IMR-90 (cell line): ENCODE measurements around the gene CLEC2B. TPM values are rescaled to one million over a fixed set of nuclear protein-coding genes. Genes with fewer than 3 reads are reported as not detected.

Experiments used
- ATAC-seq: fragments of 200-7000 bp; cut with Tn5 transposase; 2 replicates; pipeline ENCODE4 v1.9.1; 2020; ENCODE audit warnings: low read depth, mild to moderate bottlenecking, moderate library complexity
- BruUV-seq: library from RNA; stranded (reverse); fragments of 400-500 nt; replicated peaks from 2 replicates; lab custom pipeline; 2021; lab: Mats Ljungman, UMichigan
- CTCF ChIA-PET: fragments of 300-600 bp; formaldehyde crosslinking; extraction: SDS; loops from one replicate; lab custom pipeline; 2021; ENCODE audit warnings: antibody characterized with exemption; lab: Yijun Ruan, JAX
- POLR2A ChIA-PET: fragments of 300-600 bp; sonication (Branson Sonifier 250); formaldehyde crosslinking; loops from one replicate; lab custom pipeline; 2022; ENCODE audit warnings: antibody characterized with exemption; ENCODE audit not compliant: unreplicated experiment; lab: Charles Lee
- DNase-seq: peaks from one replicate; pipeline ENCODE4 v3.0.0; 2013
- H2AFZ ChIP-seq: replicated peaks from 2 replicates; pipeline ENCODE3; 2013; ENCODE audit warnings: low read length, mild to moderate bottlenecking; ENCODE audit not compliant: poor library complexity
- H2AK5ac ChIP-seq: 2 replicates; pipeline ENCODE4 v1.6.1; 2013; ENCODE audit warnings: low read depth, low read length, inconsistent platforms
- H2AK9ac ChIP-seq: replicated peaks from 2 replicates; pipeline ENCODE3; 2013; ENCODE audit warnings: mild to moderate bottlenecking, low read depth, low read length, moderate library complexity; ENCODE audit not compliant: poor library complexity
- H2BK120ac ChIP-seq: 2 replicates; pipeline ENCODE4 v1.6.1; 2013; ENCODE audit warnings: low read depth, low read length, inconsistent platforms
- H2BK15ac ChIP-seq: 3 replicates; pipeline ENCODE4 v1.6.1; 2013; ENCODE audit warnings: low read depth, low read length, inconsistent platforms
- H2BK20ac ChIP-seq: 2 replicates; pipeline ENCODE4 v1.6.1; 2013; ENCODE audit warnings: low read depth, mild to moderate bottlenecking, inconsistent platforms, low read length, moderate library complexity
- H2BK5ac ChIP-seq: 2 replicates; pipeline ENCODE4 v1.6.1; 2013; ENCODE audit warnings: mild to moderate bottlenecking, low read depth, low read length, inconsistent platforms; ENCODE audit not compliant: poor library complexity, severe bottlenecking
- H3K14ac ChIP-seq: replicated peaks from 2 replicates; pipeline ENCODE4 v1.6.1; 2013; ENCODE audit warnings: low read depth, low read length, inconsistent platforms
- H3K18ac ChIP-seq: 2 replicates; pipeline ENCODE4 v1.6.1; 2013; ENCODE audit warnings: low read depth, low read length, control low read depth
- H3K23ac ChIP-seq: 2 replicates; pipeline ENCODE4 v1.6.1; 2013; ENCODE audit warnings: low read depth, low read length, inconsistent platforms
- H3K27ac ChIP-seq: 2 replicates; pipeline ENCODE4 v1.5.1; 2013; ENCODE audit warnings: mild to moderate bottlenecking, control low read depth, low read length; ENCODE audit not compliant: insufficient read depth
- H3K27me3 ChIP-seq: 2 replicates; pipeline ENCODE4 v1.6.1; 2013; ENCODE audit warnings: low read length; ENCODE audit not compliant: control insufficient read depth, insufficient read depth
- H3K36me3 ChIP-seq: 2 replicates; pipeline ENCODE4 v1.6.1; 2013; ENCODE audit warnings: low read length, mixed read lengths; ENCODE audit not compliant: control insufficient read depth, insufficient read depth
- H3K4ac ChIP-seq: 2 replicates; pipeline ENCODE4 v1.6.1; 2013; ENCODE audit warnings: low read depth, low read length, inconsistent platforms
- H3K4me1 ChIP-seq: 2 replicates; pipeline ENCODE4 v1.6.1; 2013; ENCODE audit warnings: low read length, mixed read lengths; ENCODE audit not compliant: control insufficient read depth, insufficient read depth
- H3K4me2 ChIP-seq: 2 replicates; pipeline ENCODE4 v1.6.1; 2013; ENCODE audit warnings: low read depth, mild to moderate bottlenecking, control low read depth, low read length, moderate library complexity
- H3K4me3 ChIP-seq: 2 replicates; pipeline ENCODE4 v1.5.1; 2013; ENCODE audit warnings: low read depth, mild to moderate bottlenecking, control low read depth, low read length, moderate library complexity; ENCODE audit not compliant: insufficient read depth
- H3K56ac ChIP-seq: 2 replicates; pipeline ENCODE4 v1.6.1; 2013; ENCODE audit warnings: low read length, inconsistent platforms; ENCODE audit not compliant: insufficient read depth; ENCODE audit errors: extremely low read depth
- H3K79me1 ChIP-seq, 2 experiments: 2 replicates each; pipeline ENCODE4 v1.6.1; 2013; ENCODE audit warnings: low read length in 2 of 2, inconsistent platforms in 1 of 2, low read depth in 1 of 2
- H3K9ac ChIP-seq: 2 replicates; pipeline ENCODE4 v1.6.1; 2013; ENCODE audit warnings: low read depth, low read length, control low read depth
- H3K9me1 ChIP-seq: 2 replicates; pipeline ENCODE4 v1.6.1; 2013; ENCODE audit warnings: low read length, inconsistent platforms; ENCODE audit not compliant: insufficient read depth
- H3K9me3 ChIP-seq: 2 replicates; pipeline ENCODE4 v1.6.1; 2013; ENCODE audit warnings: low read length; ENCODE audit not compliant: control insufficient read depth, insufficient read depth
- H4K20me1 ChIP-seq: 2 replicates; pipeline ENCODE4 v1.6.1; 2013; ENCODE audit warnings: low read length, inconsistent platforms; ENCODE audit not compliant: insufficient read depth
- H4K5ac ChIP-seq: 2 replicates; pipeline ENCODE4 v1.6.1; 2013; ENCODE audit warnings: mild to moderate bottlenecking, low read depth, low read length, control low read depth
- H4K8ac ChIP-seq, 2 experiments: 2 replicates each; pipeline ENCODE4 v1.6.1; 2013; ENCODE audit warnings: low read depth in 2 of 2, low read length in 2 of 2, control low read depth in 1 of 2, inconsistent platforms in 1 of 2
- H4K91ac ChIP-seq: 2 replicates; pipeline ENCODE4 v1.6.1; 2013; ENCODE audit warnings: low read depth, low read length, inconsistent platforms; ENCODE audit not compliant: insufficient read depth
- BHLHE40 ChIP-seq: fragments of 150-350 bp; IDR thresholded peaks from 2 replicates; pipeline ENCODE4 v1.6.1; 2016; ENCODE audit warnings: mild to moderate bottlenecking, low read depth, low read length
- CEBPB ChIP-seq: IDR thresholded peaks from 2 replicates; pipeline ENCODE4 v1.6.1; 2012; ENCODE audit warnings: low read depth, low read length, improper control_type of control experiment
- CHD1 ChIP-seq: IDR thresholded peaks from 2 replicates; pipeline ENCODE4 v1.6.1; 2012; ENCODE audit warnings: low read depth, low read length, improper control_type of control experiment
- CTCF ChIP-seq: conservative IDR thresholded peaks from 2 replicates; pipeline ENCODE4 v1.5.1; 2012; ENCODE audit warnings: mild to moderate bottlenecking, low read depth, low read length, improper control_type of control experiment
- FOS ChIP-seq: fragments of 150-350 bp; IDR thresholded peaks from 2 replicates; pipeline ENCODE4 v1.6.1; 2016; ENCODE audit warnings: low read depth, low read length
- MAFK ChIP-seq: IDR thresholded peaks from 2 replicates; pipeline ENCODE4 v1.6.1; 2012; ENCODE audit warnings: low read depth, low read length, improper control_type of control experiment
- MAZ ChIP-seq: IDR thresholded peaks from 2 replicates; pipeline ENCODE4 v1.6.1; 2012; ENCODE audit warnings: low read depth, mild to moderate bottlenecking, low read length, improper control_type of control experiment, moderate library complexity, borderline replicate concordance
- MXI1 ChIP-seq: IDR thresholded peaks from 2 replicates; pipeline ENCODE4 v1.6.1; 2012; ENCODE audit warnings: low read depth, mild to moderate bottlenecking, low read length, moderate library complexity, borderline replicate concordance
- NFE2L2 ChIP-seq: fragments of 150-350 bp; IDR thresholded peaks from 2 replicates; pipeline ENCODE4 v1.6.1; 2016; ENCODE audit warnings: low read depth, mild to moderate bottlenecking, low read length
- RCOR1 ChIP-seq: IDR thresholded peaks from 2 replicates; pipeline ENCODE4 v1.6.1; 2012; ENCODE audit warnings: mild to moderate bottlenecking, low read length, improper control_type of control experiment; ENCODE audit not compliant: insufficient replicate concordance
- RFX5 ChIP-seq: IDR thresholded peaks from 2 replicates; pipeline ENCODE4 v1.8.0; 2012; ENCODE audit warnings: low read depth, mild to moderate bottlenecking, low read length, moderate library complexity
- SMC3 ChIP-seq: fragments of 150-350 bp; IDR thresholded peaks from 2 replicates; pipeline ENCODE4 v1.6.1; 2016; ENCODE audit warnings: low read depth, mild to moderate bottlenecking, antibody characterized with exemption, low read length, moderate library complexity
- USF2 ChIP-seq: fragments of 150-350 bp; IDR thresholded peaks from 2 replicates; pipeline ENCODE4 v1.6.1; 2017; ENCODE audit warnings: mild to moderate bottlenecking, antibody characterized with exemption, low read length, low read depth
- WGBS, 2 experiments: methylation state at CpG; one replicate each; pipeline versions ENCODE4 v1.1.5 to v1.1.7; 2013; ENCODE audit warnings: missing lambda C conversion rate in 2 of 2; ENCODE audit not compliant: insufficient read length in 1 of 2; ENCODE audit errors: extremely low coverage in 2 of 2; 5-methylcytosine and 5-hydroxymethylcytosine counted together
- dilution Hi-C: fragments of 300-500 bp; cut with HindIII; formaldehyde crosslinking; loops from one replicate; pipeline ENCODE4 v1.14.3; 2018; ENCODE audit warnings: low sequenced_read_pairs; ENCODE audit not compliant: unreplicated experiment
- in situ Hi-C: fragments of 300-500 bp; cut with MboI; formaldehyde crosslinking; loops from 3 replicates; pipeline ENCODE4 v1.14.3; 2019; ENCODE audit warnings: low sequenced_read_pairs, inconsistent platforms, mixed read lengths
- intact Hi-C: fragments of 100-400 bp; cut with micrococcal nuclease; formaldehyde crosslinking; loops from 2 replicates; pipeline ENCODE4 v1.10.0; 2022
- polyA plus RNA-seq, 3 experiments: library from polyadenylated mRNA; depleted of rRNA; stranded (reverse); fragments of >200 nt; gene quantifications; 2 replicates each; pipeline ENCODE4 v1.2.3, GENCODE V29; 2012; ENCODE audit warnings: low replicate concordance in 1 of 3
- total RNA-seq: library from RNA; depleted of rRNA; stranded (reverse); fragments of >200 nt; gene quantifications from 2 replicates; pipeline ENCODE4 v1.2.3, GENCODE V29; 2012
- TF ChIP-seq, protein P1 (sequence below): fragments of 150-350 bp; IDR thresholded peaks from 2 replicates; pipeline ENCODE4 v1.6.1; 2016; ENCODE audit warnings: low read depth, mild to moderate bottlenecking, low read length, moderate library complexity, borderline replicate concordance

The CLEC2B gene
- total and polyA plus RNA-seq, 2 of the 4 experiments (the other 2 are of a cell fraction) = 0.18 to 0.31 TPM

GRCh38 chr12:9907769-9908168, 38.6 kb upstream of the CLEC2B start:
- no peak overlapping the region for H2BK15ac ChIP-seq
- POLR2A ChIA-PET = no interaction called here
- no peak overlapping the region for H3K56ac ChIP-seq
- H3K9ac ChIP-seq = no peak overlapping the region
- no peak overlapping the region for H2AFZ ChIP-seq
- CTCF ChIA-PET = interaction anchor here (1.3 to 1.4 kb wide), 2 partner anchors 17 to 158 kb away, joined by 3 to 6 read pairs; no protein-coding TSS in a partner anchor
- no peak overlapping the region for H3K4ac ChIP-seq
- no peak overlapping the region for H2AK5ac ChIP-seq
- H3K9me1 ChIP-seq = no peaks in the 10 kb centered on the region
- intact Hi-C loops (no loop called here), dilution Hi-C loops (no loop called here), in situ Hi-C loops (no loop called here)
- H4K20me1 ChIP-seq = no peaks in the 10 kb centered on the region
- H3K4me3 ChIP-seq = no peak overlapping the region
- peaks cover 17% of the 10 kb centered on the region for H3K9me3 ChIP-seq
- WGBS, 2 experiments = no CpG with 5 or more reads among the region's 7 CpGs
- no peak overlapping the region for H2BK5ac ChIP-seq
- no peak overlapping the region for H3K14ac ChIP-seq
- no peak overlapping the region for H2AK9ac ChIP-seq
- no peak overlapping the region for H2BK20ac ChIP-seq
- TF ChIP-seq MXI1 (no peak), RCOR1 (no peak), NFE2L2 (no peak), USF2 (no peak), RFX5 (no peak), MAZ (no peak), SMC3 (no peak), CHD1 (no peak), BHLHE40 (no peak), CEBPB (no peak), MAFK (no peak), FOS (no peak), CTCF (no peak)
- TF ChIP-seq, protein P1, sequence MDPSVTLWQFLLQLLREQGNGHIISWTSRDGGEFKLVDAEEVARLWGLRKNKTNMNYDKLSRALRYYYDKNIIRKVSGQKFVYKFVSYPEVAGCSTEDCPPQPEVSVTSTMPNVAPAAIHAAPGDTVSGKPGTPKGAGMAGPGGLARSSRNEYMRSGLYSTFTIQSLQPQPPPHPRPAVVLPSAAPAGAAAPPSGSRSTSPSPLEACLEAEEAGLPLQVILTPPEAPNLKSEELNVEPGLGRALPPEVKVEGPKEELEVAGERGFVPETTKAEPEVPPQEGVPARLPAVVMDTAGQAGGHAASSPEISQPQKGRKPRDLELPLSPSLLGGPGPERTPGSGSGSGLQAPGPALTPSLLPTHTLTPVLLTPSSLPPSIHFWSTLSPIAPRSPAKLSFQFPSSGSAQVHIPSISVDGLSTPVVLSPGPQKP = no peak
- no peak overlapping the region for H4K91ac ChIP-seq
- no peaks in the 10 kb centered on the region for H3K79me1 ChIP-seq
- H3K27me3 ChIP-seq = no peaks in the 10 kb centered on the region
- no peak overlapping the region for H4K5ac ChIP-seq
- H4K8ac ChIP-seq = no peak overlapping the region
- no peaks in the 10 kb centered on the region for H3K4me1 ChIP-seq
- no peak overlapping the region for H3K18ac ChIP-seq
- BruUV-seq = no TSS peak
- no peak overlapping the region for H3K23ac ChIP-seq
- no peak overlapping the region for H2BK120ac ChIP-seq
- no peak for DNase-seq
- H3K27ac ChIP-seq = no peak overlapping the region
- H3K36me3 ChIP-seq = no peaks in the 10 kb centered on the region
- no peak for ATAC-seq
- no peak overlapping the region for H3K4me2 ChIP-seq
